GM19452 (cell line): ENCODE results near the gene TLE4.

Experiments used
- ATAC-seq: cut with Tn5 transposase; IDR thresholded peaks from one replicate; pipeline ENCODE4 v1.9.1; 2021; ENCODE audit not compliant: unreplicated experiment

The TLE4 gene

GRCh38 chr9:79765466-79765865 lies 193.7 kb downstream of the TLE4 start:
- no peak for ATAC-seq

- ATAC-seq, result no peak
Measured at GRCh38 chr9:79766091-79766490, 194.3 kb downstream of the TLE4 start.

GRCh38 chr9:79768194-79768593 lies 196.4 kb downstream of the TLE4 start:
- ATAC-seq, result no peak

- ATAC-seq, result no peak
Measured at GRCh38 chr9:79769476-79770275, 197.9 kb downstream of the TLE4 start.

- ATAC-seq, result no peak
Measured at GRCh38 chr9:79774356-79774755, 202.6 kb downstream of the TLE4 start.
